Keratinocyte (primary cell): ENCODE results near the gene EDN2. TPM values are rescaled to one million over a fixed set of nuclear protein-coding genes. Genes with fewer than 3 reads are reported as not detected.
A peak's percentile ranks its signal among the peaks of the same experiment; 100 is the strongest.

Source experiments
- DNase-seq: peaks from one replicate; pipeline ENCODE4 v3.0.0-alpha.2; 2011; ENCODE audit warnings: low read depth, missing footprints, low spot score
- FAIRE-seq: peaks from 2 replicates; lab custom pipeline; 2011; peaks lifted over from hg19 to GRCh38; lab: Jason Lieb, UNC
- H2AFZ ChIP-seq: 2 replicates; pipeline ENCODE4 v1.6.0; 2012; ENCODE audit warnings: low read length, control low read depth, inconsistent platforms; ENCODE audit not compliant: control insufficient read depth
- H3K27ac ChIP-seq: 2 replicates; pipeline ENCODE4 v1.5.1; 2011; ENCODE audit warnings: low read length; ENCODE audit not compliant: control insufficient read depth, insufficient read depth
- H3K27me3 ChIP-seq: 3 replicates; pipeline ENCODE4 v1.6.0; 2011; ENCODE audit warnings: low read length; ENCODE audit not compliant: control insufficient read depth, insufficient read depth; ENCODE audit errors: extremely low read depth
- H3K36me3 ChIP-seq, 2 experiments: 2 replicates in 1 of 2; 3 replicates in 1 of 2; pipeline ENCODE4 v1.5.1; 2011; ENCODE audit warnings: low read length in 2 of 2, mild to moderate bottlenecking in 1 of 2; ENCODE audit not compliant: control insufficient read depth in 2 of 2, insufficient read depth in 2 of 2; ENCODE audit errors: extremely low read depth in 1 of 2
- H3K4me1 ChIP-seq: 3 replicates; pipeline ENCODE4 v1.5.1; 2011; ENCODE audit warnings: low read length; ENCODE audit not compliant: control insufficient read depth, insufficient read depth; ENCODE audit errors: extremely low read depth
- H3K4me2 ChIP-seq: 3 replicates; pipeline ENCODE4 v1.6.0; 2011; ENCODE audit warnings: low read depth, low read length; ENCODE audit not compliant: control insufficient read depth, insufficient read depth; ENCODE audit errors: extremely low read depth
- H3K4me3 ChIP-seq, 3 experiments: fragments of 200-600 bp in 1 of 3; sonication (generic) in 1 of 3; 2 replicates in 2 of 3; 3 replicates in 1 of 3; pipeline ENCODE4 v1.5.1; 2011 to 2016; ENCODE audit warnings: low read length in 3 of 3, mild to moderate bottlenecking in 3 of 3, control low read depth in 2 of 3, inconsistent platforms in 1 of 3, low read depth in 1 of 3, mixed read lengths in 1 of 3, mixed run types in 1 of 3, moderate library complexity in 1 of 3; ENCODE audit not compliant: control insufficient read depth in 2 of 3, insufficient read depth in 2 of 3; ENCODE audit errors: extremely low read depth in 1 of 3
- H3K79me2 ChIP-seq: 2 replicates; pipeline ENCODE4 v1.6.0; 2012; ENCODE audit warnings: low read length; ENCODE audit not compliant: control insufficient read depth, insufficient read depth
- H3K9ac ChIP-seq: 3 replicates; pipeline ENCODE4 v1.6.0; 2011; ENCODE audit warnings: low read length; ENCODE audit not compliant: control insufficient read depth, insufficient read depth; ENCODE audit errors: extremely low read depth
- H3K9me1 ChIP-seq: 3 replicates; pipeline ENCODE4 v1.6.0; 2011; ENCODE audit warnings: low read length; ENCODE audit not compliant: control insufficient read depth, insufficient read depth; ENCODE audit errors: extremely low read depth
- H3K9me3 ChIP-seq: 2 replicates; pipeline ENCODE4 v1.5.1; 2012; ENCODE audit warnings: low read depth, low read length; ENCODE audit not compliant: control insufficient read depth
- H4K20me1 ChIP-seq: 3 replicates; pipeline ENCODE4 v1.6.0; 2011; ENCODE audit warnings: low read length; ENCODE audit not compliant: control insufficient read depth, insufficient read depth; ENCODE audit errors: extremely low read depth
- EZH2 ChIP-seq: IDR thresholded peaks from one replicate; pipeline ENCODE4 v1.6.1; 2012; ENCODE audit warnings: inconsistent platforms, mild to moderate bottlenecking, low read length, moderate library complexity
- dilution Hi-C: fragments of 300-500 bp; cut with MboI; formaldehyde crosslinking; loops from one replicate; pipeline ENCODE4 v1.7.0; 2020; ENCODE audit warnings: low sequenced_read_pairs; ENCODE audit not compliant: extremely low pct_ligation_motif_present
- polyA plus RNA-seq, 5 experiments: library from polyadenylated mRNA; depleted of rRNA in 3 of 5; stranded (reverse) in 3 of 5; stranded (forward) in 1 of 5; unstranded in 1 of 5; fragments of >200 nt; gene quantifications; 1 replicate in 1 of 5; 2 replicates in 3 of 5; 3 replicates in 1 of 5; pipeline versions ENCODE4 v1.2.1 to v1.2.3, GENCODE V29; 2011 to 2012; ENCODE audit warnings: missing spikeins in 2 of 5, low read depth in 1 of 5, low replicate concordance in 1 of 5
- TF ChIP-seq, protein P1 (sequence below), 3 experiments: IDR thresholded peaks in 1 of 3; conservative IDR thresholded peaks in 1 of 3; optimal IDR thresholded peaks in 1 of 3; 2 replicates in 2 of 3; 3 replicates in 1 of 3; pipeline versions ENCODE3 to v1.5.1; 2011; ENCODE audit warnings: low read length in 3 of 3, mild to moderate bottlenecking in 3 of 3, moderate library complexity in 2 of 3, control low read depth in 1 of 3, inconsistent platforms in 1 of 3; ENCODE audit not compliant: insufficient read depth in 2 of 3; ENCODE audit errors: extremely low read depth in 1 of 3

Gene EDN2
- polyA plus RNA-seq, 1 donor (not counting 4 experiments of a cell fraction or from before 2014, with no cell fraction given) = 0.34 TPM

DNA sequence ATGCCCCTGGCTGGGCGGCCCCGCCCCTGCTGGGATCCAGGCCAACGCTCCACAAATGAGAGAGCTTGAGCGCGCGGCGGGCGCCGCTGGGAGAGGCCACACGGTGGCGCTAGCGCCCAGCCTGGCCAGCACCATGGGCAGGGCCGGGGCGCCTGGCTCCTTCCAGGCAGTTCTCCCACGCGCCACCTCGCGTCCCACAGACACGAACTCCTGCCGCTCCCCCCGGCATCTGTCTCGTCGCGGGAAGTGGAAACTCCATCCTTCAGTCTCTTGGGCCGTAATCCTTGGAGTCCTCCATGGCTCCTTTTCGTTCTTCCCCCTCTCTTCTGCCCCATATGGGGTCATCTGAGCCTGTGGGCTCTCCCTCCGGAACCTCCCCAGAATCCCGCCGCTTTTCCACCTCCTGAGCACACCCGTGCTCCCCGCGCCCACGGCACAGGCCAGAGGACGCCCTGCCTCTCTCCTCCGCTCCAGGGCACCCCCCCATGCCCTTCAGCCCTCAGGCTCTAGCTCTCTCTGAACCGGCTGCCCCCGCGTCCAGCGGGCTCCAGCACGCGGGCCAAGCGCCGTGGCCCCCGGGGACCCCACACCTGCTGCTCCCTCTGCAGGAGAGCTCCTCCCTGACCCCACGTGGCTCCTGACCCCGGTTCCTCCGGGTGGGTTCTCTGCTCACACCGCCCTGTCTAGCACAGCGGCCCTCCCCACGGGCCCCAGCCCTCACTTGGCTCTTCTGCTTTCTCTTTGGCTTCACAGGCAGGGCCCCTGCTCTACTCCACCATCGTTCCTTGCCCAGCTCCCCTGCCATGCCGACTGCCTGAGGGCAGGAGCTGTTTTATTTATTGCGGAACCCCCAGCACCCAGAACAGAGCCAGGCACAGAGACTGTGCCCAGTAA is 31.9 kb upstream of the EDN2 start:
- Histone ChIP-seq H3K36me3 (no peaks in the 10 kb centered on the region), H4K20me1 (no peaks in the 10 kb centered on the region), H2AFZ (peak overlapping the region; percentile 86), H3K9me1 (no peaks in the 10 kb centered on the region), H3K4me1 (peaks cover 5% of the 10 kb centered on the region), H3K79me2 (no peaks in the 10 kb centered on the region), H3K27me3 (peaks cover 3% of the 10 kb centered on the region), H3K4me2 (peak overlapping the region; percentile 79), H3K9me3 (no peaks in the 10 kb centered on the region), H3K27ac (no peak overlapping the region), H3K4me3 (peak overlapping the region in 2 of 3 experiments; percentile 6 to 59), H3K9ac (peak overlapping the region; percentile 28)
- TF ChIP-seq, protein P1, sequence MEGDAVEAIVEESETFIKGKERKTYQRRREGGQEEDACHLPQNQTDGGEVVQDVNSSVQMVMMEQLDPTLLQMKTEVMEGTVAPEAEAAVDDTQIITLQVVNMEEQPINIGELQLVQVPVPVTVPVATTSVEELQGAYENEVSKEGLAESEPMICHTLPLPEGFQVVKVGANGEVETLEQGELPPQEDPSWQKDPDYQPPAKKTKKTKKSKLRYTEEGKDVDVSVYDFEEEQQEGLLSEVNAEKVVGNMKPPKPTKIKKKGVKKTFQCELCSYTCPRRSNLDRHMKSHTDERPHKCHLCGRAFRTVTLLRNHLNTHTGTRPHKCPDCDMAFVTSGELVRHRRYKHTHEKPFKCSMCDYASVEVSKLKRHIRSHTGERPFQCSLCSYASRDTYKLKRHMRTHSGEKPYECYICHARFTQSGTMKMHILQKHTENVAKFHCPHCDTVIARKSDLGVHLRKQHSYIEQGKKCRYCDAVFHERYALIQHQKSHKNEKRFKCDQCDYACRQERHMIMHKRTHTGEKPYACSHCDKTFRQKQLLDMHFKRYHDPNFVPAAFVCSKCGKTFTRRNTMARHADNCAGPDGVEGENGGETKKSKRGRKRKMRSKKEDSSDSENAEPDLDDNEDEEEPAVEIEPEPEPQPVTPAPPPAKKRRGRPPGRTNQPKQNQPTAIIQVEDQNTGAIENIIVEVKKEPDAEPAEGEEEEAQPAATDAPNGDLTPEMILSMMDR (optimal IDR thresholded peaks at IDR 0.05 in 1 of 3, IDR thresholded peaks at IDR 0.05 in 1 of 3, conservative IDR thresholded peaks at IDR 0.05 in 1 of 3; ENCODE audit: extremely low read depth in 1 of 3, insufficient read depth in 2 of 3, low read length in 3 of 3) = peak; percentile 81 to 93 (median 87)
- TF ChIP-seq EZH2 = no peak
- dilution Hi-C loops = no loop called here
- DNase-seq = no peak
- peak; percentile 46 for FAIRE-seq

DNA sequence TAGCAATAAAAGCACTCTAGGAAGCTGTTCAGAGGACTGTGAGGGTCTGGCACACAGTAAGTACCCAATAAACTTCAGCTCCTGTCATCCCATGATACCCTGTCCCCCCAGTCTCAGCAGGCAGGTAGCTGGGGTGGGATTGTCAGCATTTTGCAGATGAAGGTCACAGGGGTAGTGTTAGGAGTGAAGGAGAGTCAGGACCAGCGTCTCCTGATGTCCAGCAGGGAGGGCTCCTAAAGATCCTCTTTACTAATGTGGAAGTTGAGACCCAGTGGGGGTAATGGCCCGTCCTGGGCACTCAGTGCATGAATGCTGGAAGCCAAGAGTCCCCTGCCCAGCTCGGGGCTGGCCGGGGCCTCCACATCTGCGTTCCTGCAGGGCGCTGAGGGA is 31.3 kb upstream of the EDN2 start:
- Histone ChIP-seq H2AFZ (no peak overlapping the region), H3K79me2 (no peaks in the 10 kb centered on the region), H3K9ac (no peak overlapping the region), H4K20me1 (no peaks in the 10 kb centered on the region), H3K27me3 (peaks cover 3% of the 10 kb centered on the region), H3K4me1 (peaks cover 5% of the 10 kb centered on the region), H3K4me3 (no peak overlapping the region), H3K9me3 (no peaks in the 10 kb centered on the region), H3K36me3 (no peaks in the 10 kb centered on the region), H3K9me1 (no peaks in the 10 kb centered on the region), H3K4me2 (peak overlapping the region; percentile 79), H3K27ac (no peak overlapping the region)
- FAIRE-seq = no peak
- DNase-seq = no peak
- dilution Hi-C loops = no loop called here
- no peak for TF ChIP-seq EZH2
- TF ChIP-seq, protein P1 (optimal IDR thresholded peaks at IDR 0.05 in 1 of 3, IDR thresholded peaks at IDR 0.05 in 1 of 3, conservative IDR thresholded peaks at IDR 0.05 in 1 of 3; ENCODE audit: extremely low read depth in 1 of 3, insufficient read depth in 2 of 3, low read length in 3 of 3) = no peak
